GM18505 (cell line): Measurements from ENCODE around the gene AGER.
"Not testable (repeated sequence)": the region's sequence is repeated elsewhere in the genome, so short reads cannot be mapped to it uniquely, and the experiment has no call there.

Source experiments
- ATAC-seq: cut with Tn5 transposase; IDR thresholded peaks from one replicate; pipeline ENCODE4 v1.9.1; 2021; ENCODE audit not compliant: unreplicated experiment
- POLR2A ChIP-seq: IDR thresholded peaks from 4 replicates; pipeline ENCODE4 v1.6.1; 2011; ENCODE audit warnings: borderline replicate concordance; ENCODE audit not compliant: insufficient read depth, insufficient read length; ENCODE audit errors: extremely low read depth

AGER gene

GRCh38 chr6:32184084-32184640, at the start of gene AGER:
TSS of gene AGER (minus strand) at chr6:32184253. CDS start at chr6:32184222, 31 bp downstream.
- peak; percentile 26 for TF ChIP-seq POLR2A
- ATAC-seq = no peak

- TF ChIP-seq POLR2A = no peak
- no peak for ATAC-seq
Measured at GRCh38 chr6:32226434-32226833, 42.4 kb upstream of the AGER start.

- no peak for TF ChIP-seq POLR2A
- no peak for ATAC-seq
Measured at GRCh38 chr6:32224696-32225095, 40.6 kb upstream of the AGER start.

GRCh38 chr6:32223258-32224235, 39.5 kb upstream of the AGER start, which contains the start of gene NOTCH4:
TSS of gene NOTCH4 (minus strand) at chr6:32224067. CDS start at chr6:32223928, 139 bp downstream.
- no peak for TF ChIP-seq POLR2A
- no peak for ATAC-seq

- TF ChIP-seq POLR2A = no peak
- ATAC-seq = no peak
Measured at GRCh38 chr6:32222333-32223230, 38.5 kb upstream of the AGER start.

- ATAC-seq = no peak
- no peak for TF ChIP-seq POLR2A
Measured at GRCh38 chr6:32220021-32220420, 36.0 kb upstream of the AGER start.

GRCh38 chr6:32218167-32218566, 34.1 kb upstream of the AGER start:
- TF ChIP-seq POLR2A = no peak
- ATAC-seq = no peak

- no peak for ATAC-seq
- no peak for TF ChIP-seq POLR2A
Measured at GRCh38 chr6:32216998-32217397, 32.9 kb upstream of the AGER start.

GRCh38 chr6:32216285-32216684, 32.2 kb upstream of the AGER start:
- no peak for ATAC-seq

GRCh38 chr6:32215617-32216016, 31.6 kb upstream of the AGER start:
- no peak for ATAC-seq
- no peak for TF ChIP-seq POLR2A

More at GRCh38 chr6:32216285-32216684, 32.2 kb upstream of the AGER start:
- TF ChIP-seq POLR2A = no peak

GRCh38 chr6:32214126-32214525, 30.1 kb upstream of the AGER start:
- no peak for ATAC-seq
- no peak for TF ChIP-seq POLR2A

GRCh38 chr6:32213649-32214048, 29.6 kb upstream of the AGER start:
- no peak for TF ChIP-seq POLR2A
- no peak for ATAC-seq

GRCh38 chr6:32212076-32212760, 28.2 kb upstream of the AGER start:
- TF ChIP-seq POLR2A = no peak

GRCh38 chr6:32211432-32211831, 27.4 kb upstream of the AGER start:
- not testable (repeated sequence) for ATAC-seq

More at GRCh38 chr6:32212076-32212760, 28.2 kb upstream of the AGER start:
- no peak for ATAC-seq
